Natural killer cell (primary cell): ENCODE measurements around the gene MRPS6. TPM values are rescaled to one million over a fixed set of nuclear protein-coding genes. Genes with fewer than 3 reads are reported as not detected.
A peak's percentile ranks its signal among the peaks of the same experiment; 100 is the strongest.

ENCODE experiments used
- ATAC-seq, 3 donors: fragments of 150-1000 bp in 2 of 3; fragments of 200-7000 bp in 1 of 3; cut with Tn5 transposase; 1 replicate in 1 of 3; 2 replicates in 2 of 3; pipeline ENCODE4 v1.10.0; 2021; ENCODE audit warnings: mild to moderate bottlenecking in 2 of 3, moderate library complexity in 2 of 3
- DNase-seq, 2 donors: peaks; one replicate each; pipeline versions ENCODE4 v3.0.0 to v3.0.0-alpha.2; 2013 to 2021; ENCODE audit warnings: mixed read lengths in 1 of 2
- H3K27ac ChIP-seq: one replicate; pipeline ENCODE4 v1.5.1; 2013; ENCODE audit warnings: mild to moderate bottlenecking, low read length
- H3K27me3 ChIP-seq: one replicate; pipeline ENCODE4 v1.6.1; 2013; ENCODE audit warnings: low read length; ENCODE audit not compliant: control insufficient read depth, insufficient read depth
- H3K36me3 ChIP-seq: one replicate; pipeline ENCODE4 v1.6.1; 2013; ENCODE audit warnings: low read length; ENCODE audit not compliant: control insufficient read depth, insufficient read depth
- H3K4me1 ChIP-seq: one replicate; pipeline ENCODE4 v1.6.1; 2013; ENCODE audit warnings: low read length; ENCODE audit not compliant: control insufficient read depth, insufficient read depth
- H3K4me3 ChIP-seq: one replicate; pipeline ENCODE4 v1.5.1; 2013; ENCODE audit warnings: low read length
- H3K9me3 ChIP-seq: one replicate; pipeline ENCODE4 v1.6.1; 2013; ENCODE audit warnings: low read length; ENCODE audit not compliant: control insufficient read depth, insufficient read depth
- H3K27ac Mint-ChIP-seq, 2 donors: one replicate each; pipeline ENCODE4 v1.8.0; 2022; ENCODE audit warnings: mild to moderate bottlenecking in 2 of 2, mixed read lengths in 2 of 2, moderate library complexity in 1 of 2
- H3K27me3 Mint-ChIP-seq, 2 donors: one replicate each; pipeline ENCODE4 v1.8.0; 2022; ENCODE audit warnings: low read depth in 2 of 2, mixed read lengths in 2 of 2
- H3K36me3 Mint-ChIP-seq: one replicate; pipeline ENCODE4 v1.8.0; 2022; ENCODE audit warnings: mixed read lengths
- H3K4me1 Mint-ChIP-seq, 2 donors: one replicate each; pipeline ENCODE4 v1.8.0; 2022; ENCODE audit warnings: mixed read lengths in 2 of 2
- H3K4me3 Mint-ChIP-seq: one replicate; pipeline ENCODE4 v1.8.0; 2022; ENCODE audit warnings: mild to moderate bottlenecking, moderate library complexity, mixed read lengths
- H3K9me3 Mint-ChIP-seq, 2 donors: one replicate each; pipeline ENCODE4 v1.8.0; 2022; ENCODE audit warnings: mixed read lengths in 2 of 2
- CTCF ChIP-seq: fragments of 200-600 bp; IDR thresholded peaks from one replicate; pipeline ENCODE4 v1.8.0; 2022; ENCODE audit warnings: antibody characterized with exemption
- WGBS: methylation state at CpG from one replicate; pipeline ENCODE4 v1.1.7; 2013; ENCODE audit warnings: missing lambda C conversion rate; ENCODE audit not compliant: insufficient coverage; 5-methylcytosine and 5-hydroxymethylcytosine counted together
- intact Hi-C: fragments of 100-400 bp; cut with micrococcal nuclease; formaldehyde crosslinking; loops from one replicate; pipeline ENCODE4 v1.14.2; 2022
- total RNA-seq, 4 donors: library from RNA; stranded (reverse); fragments of 120-200 nt in 1 of 4; gene quantifications; one replicate each; pipeline versions ENCODE4 v1.2.3 to v1.2.4, GENCODE V29; 2013 to 2022

The MRPS6 gene
- total RNA-seq, 3 donors from 2014 or later (not counting 1 experiment from before 2014, with no cell fraction given), result 42.7 to 54.5 (median 44.3) TPM

- Mint-ChIP-seq H3K36me3 (no peaks in the 10 kb centered on the region), H3K27ac (no peak overlapping the region), H3K4me3 (no peak overlapping the region), H3K4me1 (peaks cover 24 to 30% of the 10 kb centered on the region in 2 donors), H3K27me3 (no peaks in the 10 kb centered on the region), H3K9me3 (peaks cover 0 to 2% of the 10 kb centered on the region in 2 donors)
- peak in 1 of 2 donors; percentile 27 for DNase-seq
- Histone ChIP-seq H3K9me3 (peaks cover 3% of the 10 kb centered on the region), H3K27ac (no peak overlapping the region), H3K4me1 (no peaks in the 10 kb centered on the region), H3K27me3 (no peaks in the 10 kb centered on the region), H3K36me3 (no peaks in the 10 kb centered on the region), H3K4me3 (no peak overlapping the region)
- no peak for ATAC-seq
- intact Hi-C loops, result no loop called here
- WGBS, result 96% methylated on average over 5 of the region's 5 CpGs
- TF ChIP-seq CTCF, result no peak
These were observed 81.5 kb downstream of the MRPS6 start for GRCh38 chr21:34154878-34155277.

- ATAC-seq, result no peak
- Histone ChIP-seq H3K27me3 (no peaks in the 10 kb centered on the region), H3K27ac (no peak overlapping the region), H3K4me3 (no peak overlapping the region), H3K9me3 (peaks cover 5% of the 10 kb centered on the region), H3K4me1 (no peaks in the 10 kb centered on the region), H3K36me3 (no peaks in the 10 kb centered on the region)
- Mint-ChIP-seq H3K9me3 (peaks cover 0 to 2% of the 10 kb centered on the region in 2 donors), H3K27me3 (no peaks in the 10 kb centered on the region), H3K4me3 (no peak overlapping the region), H3K4me1 (peaks cover 20 to 21% of the 10 kb centered on the region in 2 donors), H3K36me3 (no peaks in the 10 kb centered on the region), H3K27ac (peak overlapping the region in 1 of 2 donors; percentile 40)
- TF ChIP-seq CTCF, result no peak
- WGBS, result 82% methylated on average over 3 of the region's 3 CpGs
- DNase-seq, result no peak
- intact Hi-C loops, result no loop called here
These were observed 83.6 kb downstream of the MRPS6 start for GRCh38 chr21:34156957-34157356.

GRCh38 chr21:34157521-34157920 lies 84.1 kb downstream of the MRPS6 start:
- Histone ChIP-seq H3K36me3 (no peaks in the 10 kb centered on the region), H3K4me3 (no peak overlapping the region), H3K27ac (no peak overlapping the region), H3K27me3 (no peaks in the 10 kb centered on the region), H3K4me1 (no peaks in the 10 kb centered on the region), H3K9me3 (peaks cover 5% of the 10 kb centered on the region)
- Mint-ChIP-seq H3K27ac (peak overlapping the region in 1 of 2 donors; percentile 40), H3K27me3 (no peaks in the 10 kb centered on the region), H3K4me3 (no peak overlapping the region), H3K4me1 (peaks cover 17 to 18% of the 10 kb centered on the region in 2 donors), H3K9me3 (peaks cover 0 to 2% of the 10 kb centered on the region in 2 donors), H3K36me3 (no peaks in the 10 kb centered on the region)
- DNase-seq (no peak), ATAC-seq (no peak)
- intact Hi-C loops, result no loop called here
- 98% methylated on average over 2 of the region's 2 CpGs for WGBS
- no peak for TF ChIP-seq CTCF
